Stimulated activated CD8-positive, alpha-beta memory T cell treated with anti-CD3 and anti-CD28 coated beads, Interleukin-4, amount 100 ng/mL, for 1 hour (primary cell): ENCODE results near the gene STARD3.

Source experiments
- DNase-seq, 2 donors: peaks; one replicate each; pipeline ENCODE4 v3.0.0-alpha.2; 2020; ENCODE audit warnings: low read depth in 2 of 2, low spot score in 1 of 2

The STARD3 gene

GRCh38 chr17:39670746-39671145 lies 33.8 kb downstream of the STARD3 start:
- DNase-seq: no peak

DNA sequence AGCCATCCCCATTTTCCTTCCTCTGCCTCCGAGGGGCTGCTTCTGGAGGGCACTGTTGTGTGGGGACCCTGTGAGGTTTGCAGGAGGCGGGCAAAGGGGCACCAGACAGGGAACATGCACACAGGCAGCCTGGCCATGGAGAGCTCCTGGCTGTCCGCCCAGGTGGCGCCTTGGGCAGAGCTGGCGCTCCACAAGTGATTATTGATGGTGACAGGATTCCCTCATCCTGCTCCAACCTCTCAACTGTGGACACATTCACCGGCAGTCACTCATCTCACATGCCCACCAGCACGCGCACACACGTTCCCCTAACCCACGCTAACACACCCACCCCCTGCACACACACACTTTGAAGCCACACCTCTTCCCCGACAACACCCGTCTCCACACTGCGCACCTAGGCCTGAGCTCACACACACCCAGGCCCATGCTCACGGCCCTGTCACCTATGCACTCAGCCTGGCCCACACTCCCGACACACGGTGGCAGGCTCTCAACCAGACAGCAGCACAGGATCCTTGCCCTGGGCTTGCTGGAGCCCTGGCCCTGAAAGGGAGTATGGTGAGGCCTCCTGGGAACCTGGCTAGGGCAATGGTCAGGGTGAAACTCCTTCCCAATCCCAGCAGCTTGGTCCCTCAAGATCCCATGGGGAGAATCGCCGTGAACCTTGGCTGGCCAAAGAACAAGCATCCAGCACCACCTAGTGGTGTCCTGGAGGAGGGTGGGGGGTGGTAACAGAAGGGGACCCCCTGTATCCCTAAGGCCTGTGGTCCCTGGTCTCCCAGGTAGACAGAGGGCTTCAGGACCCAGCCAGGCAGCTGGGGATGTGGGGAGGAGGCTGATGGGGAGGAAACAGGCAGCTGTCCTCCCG lies 34.9 kb downstream of the STARD3 start:
- no peak for DNase-seq

DNA sequence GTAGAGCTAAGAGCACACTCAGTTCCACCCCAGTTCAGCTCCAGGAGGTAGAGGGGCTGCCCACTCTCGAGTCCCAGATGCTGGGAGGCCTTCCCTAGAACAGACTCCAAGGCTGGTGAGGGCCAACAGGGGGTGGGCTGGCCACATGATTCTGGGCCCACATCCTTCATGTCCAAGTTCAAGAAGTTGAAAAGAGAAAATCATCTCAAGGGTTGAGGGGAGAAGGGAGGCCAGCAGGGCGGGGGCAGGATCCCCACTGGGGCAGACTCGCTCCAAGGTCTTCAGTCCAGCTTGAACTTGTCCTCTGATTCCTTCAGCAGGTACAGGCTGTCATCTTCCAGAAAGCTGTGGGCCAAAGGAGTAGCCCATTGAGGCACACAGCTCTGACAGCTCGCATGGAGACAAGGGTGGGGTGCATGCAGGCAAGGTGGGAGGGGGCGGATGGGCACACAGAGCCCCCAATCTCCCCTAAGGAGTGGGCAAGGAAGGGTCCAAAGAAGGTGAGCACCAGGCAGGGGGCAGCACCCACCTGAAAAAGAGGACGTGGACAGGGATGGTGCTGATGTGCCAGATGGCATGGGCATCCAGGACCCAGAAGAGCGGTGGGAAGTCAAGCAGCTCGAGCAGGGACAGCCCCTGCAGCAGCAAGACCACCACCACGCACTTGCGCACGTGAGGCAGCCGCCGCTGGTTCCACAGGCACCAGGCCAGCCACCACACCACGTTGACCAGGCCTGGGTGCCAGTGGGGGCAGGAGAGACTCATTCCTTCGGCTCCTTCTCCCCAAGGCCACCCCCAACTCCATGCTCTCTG lies 35.8 kb downstream of the STARD3 start:
- DNase-seq: no peak

DNA sequence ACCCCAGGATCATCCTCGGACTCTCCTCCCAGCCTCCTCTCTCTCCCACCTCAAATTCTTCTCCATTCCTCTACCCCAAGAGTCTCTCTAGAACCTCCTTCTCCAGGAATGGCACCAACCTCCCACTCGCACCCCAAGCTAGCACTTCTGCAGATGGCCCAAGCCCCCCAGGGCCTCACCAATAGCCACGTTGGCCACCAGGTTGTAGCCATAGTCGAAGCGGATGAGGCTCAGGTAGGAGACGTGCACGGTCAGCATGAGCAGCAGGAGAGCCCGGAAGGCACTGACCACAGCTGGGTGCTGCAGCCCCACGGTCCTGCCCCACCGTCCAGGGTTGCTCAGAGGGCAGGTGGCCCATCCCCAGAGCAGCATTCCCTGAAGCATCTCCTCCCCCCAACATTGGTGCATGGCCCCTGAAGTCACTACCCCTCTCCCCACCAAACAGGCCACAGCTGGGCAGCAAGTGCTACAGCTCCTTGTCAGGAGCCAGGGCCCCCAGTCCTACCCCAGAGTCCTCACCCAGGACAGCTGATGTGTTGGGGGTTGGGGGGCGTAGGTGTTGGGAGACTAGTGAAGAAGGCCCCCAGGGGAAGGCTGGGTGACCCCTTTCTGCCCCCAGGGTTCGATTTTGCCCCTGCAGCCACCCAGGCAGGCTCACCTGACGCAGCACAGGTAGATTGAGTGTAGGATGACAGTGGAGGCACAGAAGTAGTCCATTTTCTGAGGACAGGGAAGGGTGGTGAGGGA lies 36.6 kb downstream of the STARD3 start:
- DNase-seq: no peak

DNA sequence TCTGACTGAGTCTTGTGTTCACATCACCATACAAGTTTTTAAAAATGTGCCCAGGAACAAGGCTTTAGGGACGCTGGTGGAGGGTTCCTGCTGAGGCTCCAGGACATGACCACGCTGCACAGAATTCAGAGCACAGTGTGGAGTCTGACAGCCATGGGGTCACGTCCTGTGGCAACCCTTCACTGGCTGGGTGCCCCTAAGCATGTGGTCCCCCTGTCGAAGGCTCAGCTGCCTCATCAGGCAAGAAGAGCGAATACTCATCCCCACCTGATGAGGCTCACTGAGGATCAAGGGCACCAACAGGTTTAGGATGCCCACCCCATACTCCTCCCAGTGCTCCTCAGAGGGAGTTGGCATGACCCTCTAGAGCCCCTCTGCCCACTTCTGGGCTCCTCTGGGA lies 37.2 kb downstream of the STARD3 start:
- DNase-seq: no peak

- no peak for DNase-seq
These were observed 37.9 kb downstream of the STARD3 start for GRCh38 chr17:39674702-39675389.

DNA sequence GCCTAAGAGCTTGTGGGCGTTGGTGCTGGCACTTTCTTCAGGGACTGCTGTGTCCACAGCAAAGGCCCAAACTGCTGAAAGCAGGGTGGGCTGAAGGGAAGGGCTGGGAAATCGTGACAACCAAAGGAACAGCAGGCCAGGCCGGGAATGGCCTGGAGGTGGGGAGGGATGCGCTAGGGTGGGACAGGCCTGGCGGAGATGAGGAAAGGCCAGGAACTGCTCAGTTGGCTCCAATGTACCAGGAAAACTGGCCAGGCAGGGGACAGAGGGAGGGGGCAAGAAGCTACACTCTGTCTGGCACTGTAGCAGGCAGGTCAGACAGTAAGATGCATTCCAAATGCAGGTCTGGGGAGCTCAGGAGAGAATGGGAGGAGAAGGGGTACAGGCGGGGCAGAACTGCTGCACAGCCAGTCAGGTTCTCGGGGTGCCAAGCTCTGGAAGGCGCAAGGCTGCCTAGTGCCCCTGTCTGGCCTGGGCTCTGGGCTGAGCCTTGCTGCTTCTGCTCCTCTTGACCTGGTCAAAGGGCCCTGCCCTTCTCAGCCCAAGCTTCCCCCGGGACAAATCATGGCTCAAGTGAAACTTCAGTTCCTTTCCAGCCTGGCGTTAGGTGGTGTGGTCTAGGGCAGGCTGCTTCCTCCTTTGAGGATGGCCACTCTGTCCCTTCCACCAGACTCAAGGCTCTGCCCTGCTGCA lies 38.6 kb downstream of the STARD3 start:
- DNase-seq: no peak

DNA sequence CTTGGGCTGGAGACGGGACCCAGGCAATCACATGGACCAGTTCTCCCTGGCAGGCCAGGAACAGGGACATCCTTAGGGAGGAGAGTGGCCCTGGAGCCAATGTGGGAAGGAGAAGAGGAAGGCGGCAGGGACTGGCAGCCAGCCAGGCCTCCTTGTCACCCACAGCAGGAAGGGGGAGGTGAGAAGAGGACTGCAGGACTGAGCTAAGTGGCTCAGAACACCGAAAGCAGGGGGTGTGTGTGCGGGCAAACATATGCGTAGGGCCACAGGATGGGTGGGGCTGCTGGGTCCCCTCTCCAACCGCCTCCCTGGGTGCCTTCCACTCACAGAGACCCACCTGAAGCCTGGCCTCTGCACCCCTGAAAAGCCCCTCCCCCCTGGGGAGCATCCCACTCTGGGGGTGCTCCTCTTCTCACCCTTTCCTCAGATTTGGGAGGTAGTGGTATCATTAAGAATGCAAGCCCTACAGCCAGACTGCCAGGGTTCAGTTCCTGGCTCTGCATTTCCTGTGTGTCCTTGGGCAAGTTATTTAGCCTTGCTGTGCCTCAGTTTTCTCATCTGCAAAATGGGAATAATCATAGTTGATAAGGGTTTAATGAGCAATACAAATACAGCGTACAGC lies 39.4 kb downstream of the STARD3 start:
- DNase-seq: no peak

DNA sequence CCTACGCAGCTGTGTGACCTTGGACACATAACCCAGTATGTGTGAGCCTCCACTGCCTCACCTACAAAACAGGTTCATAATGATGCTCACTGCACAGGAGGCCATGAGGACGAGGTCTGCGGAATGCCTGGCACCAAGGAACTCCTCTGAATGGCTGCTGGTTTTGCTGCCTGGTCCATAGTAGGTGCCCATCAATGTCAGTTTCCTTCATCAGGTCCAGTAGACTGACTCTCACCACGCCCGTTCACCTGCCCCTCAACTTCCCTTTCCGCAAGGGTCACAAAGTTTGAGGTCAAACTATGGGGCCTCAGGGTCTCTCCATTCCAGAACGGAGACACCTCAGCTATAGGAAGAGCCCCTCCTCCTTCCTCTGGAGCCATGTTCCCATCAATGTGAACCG lies 40.1 kb downstream of the STARD3 start:
- no peak for DNase-seq

- no peak for DNase-seq
These were observed 40.8 kb downstream of the STARD3 start for GRCh38 chr17:39677542-39678339.

- DNase-seq: no peak
These were observed 41.6 kb downstream of the STARD3 start for GRCh38 chr17:39678340-39679116.

- no peak for DNase-seq
These were observed 42.7 kb downstream of the STARD3 start for GRCh38 chr17:39679521-39680192.

DNA sequence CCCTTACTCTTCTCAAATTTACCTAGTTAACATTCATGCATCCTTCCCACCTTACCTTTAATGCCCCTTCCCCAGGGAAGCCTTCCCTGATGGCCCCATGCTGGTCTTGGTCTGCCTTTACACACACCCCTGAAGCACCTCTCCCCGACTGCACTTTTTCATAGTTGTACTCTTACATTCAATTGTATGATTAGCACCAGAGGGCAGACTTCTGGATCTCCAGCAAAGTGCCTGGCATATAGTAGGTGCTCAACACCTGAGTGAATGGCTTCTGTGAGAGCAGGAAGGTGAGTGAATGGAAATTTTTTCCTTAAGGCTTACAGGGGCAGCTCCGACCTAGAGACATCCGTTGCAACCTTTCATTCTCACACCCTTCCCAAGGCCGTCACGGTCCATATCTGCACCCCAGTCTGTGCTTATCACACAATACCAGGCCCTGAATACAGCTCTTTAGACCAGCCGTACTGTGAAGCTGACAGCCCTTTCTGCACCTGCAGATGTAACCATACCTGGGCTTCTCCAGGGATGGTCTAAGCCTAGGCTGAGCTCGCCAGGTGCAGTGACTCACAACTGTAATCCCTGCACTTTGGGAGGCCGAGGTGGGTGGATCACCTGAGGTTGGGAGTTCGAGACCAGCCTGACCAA lies 46.5 kb downstream of the STARD3 start:
- DNase-seq: no peak

DNA sequence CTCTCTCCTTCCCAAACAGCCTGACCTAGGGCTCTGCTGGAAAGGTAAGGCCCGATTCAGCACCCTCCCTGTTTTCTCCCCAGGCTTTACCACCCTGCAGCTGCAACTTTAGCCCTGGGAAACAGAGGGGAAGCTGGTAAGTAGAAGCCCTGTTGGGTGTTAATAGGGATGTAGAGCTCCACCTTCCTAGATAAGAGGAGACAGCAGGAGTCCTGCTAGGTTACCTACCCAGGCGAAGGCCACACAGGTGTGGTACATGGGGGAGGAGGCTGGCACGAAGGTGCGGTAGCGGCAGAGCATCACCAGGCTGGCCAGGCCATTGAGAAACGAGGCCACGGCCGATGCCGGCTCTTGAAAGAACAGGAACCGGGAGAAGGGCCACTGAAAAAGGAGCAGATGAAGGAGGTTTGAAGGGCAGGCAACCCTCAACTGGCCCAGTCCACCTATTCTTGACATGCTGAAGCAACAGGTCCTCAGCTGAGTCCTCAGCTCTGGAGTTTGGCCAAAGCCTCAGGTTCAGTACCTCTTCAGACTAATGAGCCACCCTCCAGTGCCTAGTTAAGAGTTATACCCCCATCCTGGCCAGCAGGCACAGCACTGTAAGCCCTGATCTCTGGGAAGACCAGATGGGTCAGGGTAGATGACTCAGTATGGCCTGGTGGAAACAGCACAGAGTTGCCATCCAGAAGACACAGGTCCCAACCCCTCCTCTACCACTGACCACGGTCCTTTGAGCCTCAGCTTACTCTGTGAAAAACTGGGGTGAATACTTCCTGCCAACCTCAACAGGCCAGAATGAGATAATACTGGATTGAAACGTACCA lies 47.6 kb downstream of the STARD3 start:
- no peak for DNase-seq

- no peak for DNase-seq
These were observed 50.2 kb downstream of the STARD3 start for GRCh38 chr17:39687101-39687545.
